HCT116 (cell line): ENCODE results near the gene SIK1. TPM values are rescaled to one million over a fixed set of nuclear protein-coding genes. Genes with fewer than 3 reads are reported as not detected.
"Not testable (repeated sequence)": the region's sequence is repeated elsewhere in the genome, so short reads cannot be mapped to it uniquely, and the experiment has no call there.

ENCODE experiments used
- ATAC-seq: fragments of 200-7000 bp; cut with Tn5 transposase; 2 replicates; pipeline ENCODE4 v1.9.1; 2020; ENCODE audit warnings: mild to moderate bottlenecking, moderate library complexity
- BruUV-seq: library from RNA; stranded (reverse); fragments of 400-500 nt; replicated peaks from 2 replicates; lab custom pipeline; 2021; lab: Mats Ljungman, UMichigan
- CTCF ChIA-PET: fragments of 300-600 bp; sonication (Branson Sonifier 250); formaldehyde crosslinking; loops from one replicate; lab custom pipeline; 2021; ENCODE audit warnings: antibody characterized with exemption; lab: Charles Lee
- POLR2A ChIA-PET: fragments of 300-600, 350-600 bp; sonication (Branson Sonifier 250); formaldehyde crosslinking; loops from one replicate; lab custom pipeline; 2021; ENCODE audit warnings: antibody characterized with exemption; lab: Charles Lee
- RAD21 ChIA-PET, 2 experiments: fragments of 300-600 bp; sonication (Branson Sonifier 250); formaldehyde crosslinking; loops; one replicate each; lab custom pipeline; 2023; ENCODE audit warnings: low total read pairs in 2 of 2; ENCODE audit not compliant: uncharacterized antibody in 2 of 2, unreplicated experiment in 2 of 2, low non-redundant PET in 1 of 2; lab: Charles Lee
- DNase-seq: peaks from one replicate; pipeline ENCODE4 v3.0.0-alpha.2; 2010; ENCODE audit warnings: low read depth, low spot score
- H2AFZ ChIP-seq: fragments of 200-600 bp; shearing (Covaris generic), sonication (generic); 2 replicates; pipeline ENCODE4 v1.6.1; 2017; ENCODE audit warnings: low read depth, mixed run types, mixed read lengths, antibody characterized with exemption, low read length; ENCODE audit not compliant: poor library complexity, severe bottlenecking
- H3K27ac ChIP-seq: 2 replicates; pipeline ENCODE4 v1.5.1; 2012; ENCODE audit warnings: low read depth, low read length
- H3K27me3 ChIP-seq: fragments of 200-600 bp; sonication (generic); 2 replicates; pipeline ENCODE4 v1.6.1; 2016; ENCODE audit warnings: mixed run types, low read length, mixed read lengths; ENCODE audit not compliant: insufficient read depth
- H3K36me3 ChIP-seq, 2 experiments: fragments of 200-500 bp in 1 of 2; fragments of 200-600 bp in 1 of 2; sonication (Bioruptor generic) in 1 of 2; sonication (generic) in 1 of 2; 2 replicates each; pipeline versions ENCODE4 v1.5.1 to v1.6.1; 2014 to 2016; ENCODE audit warnings: low read length in 2 of 2, inconsistent platforms in 1 of 2, mixed read lengths in 1 of 2, mixed run types in 1 of 2; ENCODE audit not compliant: insufficient read depth in 2 of 2, control insufficient read depth in 1 of 2
- H3K4me1 ChIP-seq, 2 experiments: fragments of 200-600 bp in 1 of 2; sonication (generic) in 1 of 2; 2 replicates each; pipeline versions ENCODE4 v1.5.1 to v1.6.1; 2012 to 2017; ENCODE audit warnings: low read length in 2 of 2, inconsistent platforms in 1 of 2, mild to moderate bottlenecking in 1 of 2, mixed read lengths in 1 of 2, mixed run types in 1 of 2, moderate library complexity in 1 of 2; ENCODE audit not compliant: insufficient read depth in 2 of 2, control insufficient read depth in 1 of 2
- H3K4me2 ChIP-seq: fragments of 200-600 bp; sonication (generic); 2 replicates; pipeline ENCODE4 v1.6.1; 2017; ENCODE audit warnings: mixed run types, low read length, mixed read lengths
- H3K4me3 ChIP-seq, 2 experiments: fragments of 200-600 bp in 1 of 2; sonication (generic) in 1 of 2; replicated peaks in 1 of 2; 2 replicates each; pipeline ENCODE4 v1.5.1; 2011 to 2016; ENCODE audit warnings: low read length in 2 of 2, control low read depth in 1 of 2, low read depth in 1 of 2, mild to moderate bottlenecking in 1 of 2, mixed read lengths in 1 of 2, mixed run types in 1 of 2
- H3K79me2 ChIP-seq: fragments of 200-600 bp; sonication (generic); 2 replicates; pipeline ENCODE4 v1.6.1; 2017; ENCODE audit warnings: mild to moderate bottlenecking, mixed run types, low read length, moderate library complexity, mixed read lengths; ENCODE audit not compliant: insufficient read depth
- H3K9ac ChIP-seq: fragments of 200-600 bp; sonication (generic); 2 replicates; pipeline ENCODE4 v1.6.1; 2016; ENCODE audit warnings: low read length, mixed read lengths
- H3K9me2 ChIP-seq: fragments of 200-600 bp; sonication (generic), shearing (Covaris generic); 2 replicates; pipeline ENCODE4 v1.6.1; 2017; ENCODE audit warnings: mixed run types, mild to moderate bottlenecking, moderate library complexity; ENCODE audit not compliant: insufficient read depth
- H3K9me3 ChIP-seq, 2 experiments: fragments of 200-500 bp in 1 of 2; fragments of 200-600 bp in 1 of 2; sonication (Bioruptor generic) in 1 of 2; sonication (generic) in 1 of 2; 2 replicates each; pipeline ENCODE4 v1.6.1; 2014 to 2017; ENCODE audit warnings: low read length in 2 of 2, mixed read lengths in 2 of 2, inconsistent platforms in 1 of 2, low read depth in 1 of 2, mild to moderate bottlenecking in 1 of 2, mixed run types in 1 of 2, moderate library complexity in 1 of 2; ENCODE audit not compliant: control insufficient read depth in 1 of 2, insufficient read depth in 1 of 2
- H4K20me1 ChIP-seq: fragments of 200-600 bp; sonication (generic), shearing (Covaris generic); 2 replicates; pipeline ENCODE4 v1.6.1; 2017; ENCODE audit warnings: mixed run types, mild to moderate bottlenecking, moderate library complexity; ENCODE audit not compliant: insufficient read depth
- intact Hi-C: fragments of 100-400 bp; cut with micrococcal nuclease; formaldehyde crosslinking; loops from 2 replicates; pipeline ENCODE4 v1.10.0; 2022
- total RNA-seq: library from RNA; stranded (reverse); gene quantifications from one replicate; pipeline ENCODE4 v1.2.1, GENCODE V29; 2021; ENCODE audit not compliant: unreplicated experiment

SIK1 gene
- total RNA-seq, 1 experiment from 2014 or later: 14.7 TPM

- H3K79me2 ChIP-seq, H3K36me3 ChIP-seq, POLR2A ChIA-PET, H2AFZ ChIP-seq, H3K27me3 ChIP-seq, H3K4me3 ChIP-seq, H3K9me2 ChIP-seq, CTCF ChIA-PET, H3K4me1 ChIP-seq, H3K4me2 ChIP-seq, intact Hi-C loops, ATAC-seq, H3K9ac ChIP-seq, RAD21 ChIA-PET, H3K27ac ChIP-seq, DNase-seq, H3K9me3 ChIP-seq, H4K20me1 ChIP-seq, BruUV-seq: not testable (repeated sequence)
Measured at GRCh38 chr21:43433340-43434136, 6.6 kb upstream of the SIK1 start.

GRCh38 chr21:43430830-43431416 is 4.0 kb upstream of the SIK1 start:
- H3K9me2 ChIP-seq, DNase-seq, H3K9me3 ChIP-seq, intact Hi-C loops, H2AFZ ChIP-seq, POLR2A ChIA-PET, H3K4me2 ChIP-seq, ATAC-seq, H3K4me3 ChIP-seq, RAD21 ChIA-PET, H3K27me3 ChIP-seq, BruUV-seq, H3K27ac ChIP-seq, H3K4me1 ChIP-seq, H4K20me1 ChIP-seq, H3K36me3 ChIP-seq, H3K9ac ChIP-seq, CTCF ChIA-PET, H3K79me2 ChIP-seq: not testable (repeated sequence)

- BruUV-seq, H3K4me2 ChIP-seq, H3K4me1 ChIP-seq, ATAC-seq, CTCF ChIA-PET, H3K9me2 ChIP-seq, H2AFZ ChIP-seq, H3K9me3 ChIP-seq, RAD21 ChIA-PET, H3K27me3 ChIP-seq, H3K36me3 ChIP-seq, H3K27ac ChIP-seq, POLR2A ChIA-PET, H3K9ac ChIP-seq, H3K79me2 ChIP-seq, DNase-seq, H3K4me3 ChIP-seq, H4K20me1 ChIP-seq, intact Hi-C loops: not testable (repeated sequence)
Measured at GRCh38 chr21:43428964-43429363, 2.0 kb upstream of the SIK1 start.

- H3K4me3 ChIP-seq, H3K9me3 ChIP-seq, H3K79me2 ChIP-seq, H3K9me2 ChIP-seq, H3K36me3 ChIP-seq, H3K9ac ChIP-seq, H3K27me3 ChIP-seq, RAD21 ChIA-PET, POLR2A ChIA-PET, DNase-seq, H2AFZ ChIP-seq, H3K27ac ChIP-seq, H4K20me1 ChIP-seq, BruUV-seq, H3K4me2 ChIP-seq, CTCF ChIA-PET, intact Hi-C loops, H3K4me1 ChIP-seq: not testable (repeated sequence)
- ATAC-seq: peak; percentile 93
Measured at GRCh38 chr21:43427242-43427559, 270 bp upstream of the SIK1 start.
